MCF 10A (cell line): ENCODE data around the gene PPIL1. TPM values are rescaled to one million over a fixed set of nuclear protein-coding genes. Genes with fewer than 3 reads are reported as not detected.

Experiments
- BruUV-seq: library from RNA; stranded (reverse); fragments of 400-500 nt; replicated peaks from 2 replicates; lab custom pipeline; 2021; lab: Mats Ljungman, UMichigan
- CTCF ChIA-PET: fragments of 300-600 bp; sonication (Branson Sonifier 250); formaldehyde crosslinking; extraction: SDS; loops from one replicate; lab custom pipeline; 2021; ENCODE audit warnings: antibody characterized with exemption, inconsistent platforms; lab: Yijun Ruan, JAX
- POLR2A ChIA-PET: fragments of 300-600, 350-650 bp; sonication (Branson Sonifier 250); formaldehyde crosslinking; extraction: SDS; loops from one replicate; lab custom pipeline; 2020; ENCODE audit warnings: antibody characterized with exemption, inconsistent platforms; lab: Yijun Ruan, JAX
- DNase-seq: peaks from one replicate; pipeline ENCODE4 v3.0.0-alpha.2; 2018; ENCODE audit not compliant: unreplicated experiment
- H3K27ac Mint-ChIP-seq: one replicate; pipeline ENCODE4 v1.8.0; 2022; ENCODE audit warnings: mild to moderate bottlenecking, low read depth, mixed read lengths; ENCODE audit not compliant: unreplicated experiment
- H3K27me3 Mint-ChIP-seq: one replicate; pipeline ENCODE4 v1.8.0; 2022; ENCODE audit warnings: mixed read lengths; ENCODE audit not compliant: insufficient read depth, unreplicated experiment
- H3K36me3 Mint-ChIP-seq: one replicate; pipeline ENCODE4 v1.8.0; 2022; ENCODE audit warnings: mild to moderate bottlenecking, moderate library complexity, mixed read lengths; ENCODE audit not compliant: insufficient read depth, unreplicated experiment
- H3K4me1 Mint-ChIP-seq: one replicate; pipeline ENCODE4 v1.8.0; 2022; ENCODE audit warnings: mixed read lengths; ENCODE audit not compliant: insufficient read depth, unreplicated experiment
- H3K4me3 Mint-ChIP-seq: one replicate; pipeline ENCODE4 v1.8.0; 2022; ENCODE audit warnings: mild to moderate bottlenecking, moderate library complexity, mixed read lengths; ENCODE audit not compliant: unreplicated experiment
- H3K9me3 Mint-ChIP-seq: one replicate; pipeline ENCODE4 v1.8.0; 2022; ENCODE audit warnings: mixed read lengths; ENCODE audit not compliant: unreplicated experiment
- intact Hi-C: fragments of 100-400 bp; cut with micrococcal nuclease; formaldehyde crosslinking; loops from 2 replicates; pipeline ENCODE4 v1.14.1; 2022
- total RNA-seq: library from RNA; stranded (reverse); gene quantifications from 2 replicates; pipeline ENCODE4 v1.2.3, GENCODE V29; 2022
- TF ChIP-seq, protein P1 (sequence below): fragments of 200-600 bp; IDR thresholded peaks from one replicate; pipeline ENCODE4 v1.8.0; 2022; ENCODE audit warnings: antibody characterized with exemption, mild to moderate bottlenecking; ENCODE audit not compliant: unreplicated experiment

PPIL1 gene
- total RNA-seq, 1 experiment from 2014 or later: 54.9 TPM

DNA sequence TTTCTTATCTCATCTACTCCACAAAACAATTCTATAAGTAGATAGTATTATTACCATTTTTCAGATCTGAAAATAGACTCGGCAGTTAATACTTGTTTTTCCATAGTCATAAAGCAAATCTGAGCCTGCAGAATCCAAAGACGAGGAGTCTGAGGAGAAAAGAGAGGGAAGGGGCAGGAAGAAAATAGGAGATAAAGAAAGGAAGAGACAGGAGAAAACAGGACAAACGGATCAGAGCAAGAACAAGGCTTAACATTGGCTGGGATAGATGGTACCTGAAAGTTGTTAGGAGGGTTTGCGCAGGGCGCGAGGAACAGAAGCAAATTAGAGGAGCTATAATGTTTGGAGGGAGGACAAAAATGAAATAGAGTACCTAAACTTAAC lies 639 bp upstream of the PPIL1 start:
- BruUV-seq: TSS peak; percentile 79
- no peak for DNase-seq
- TF ChIP-seq, protein P1, sequence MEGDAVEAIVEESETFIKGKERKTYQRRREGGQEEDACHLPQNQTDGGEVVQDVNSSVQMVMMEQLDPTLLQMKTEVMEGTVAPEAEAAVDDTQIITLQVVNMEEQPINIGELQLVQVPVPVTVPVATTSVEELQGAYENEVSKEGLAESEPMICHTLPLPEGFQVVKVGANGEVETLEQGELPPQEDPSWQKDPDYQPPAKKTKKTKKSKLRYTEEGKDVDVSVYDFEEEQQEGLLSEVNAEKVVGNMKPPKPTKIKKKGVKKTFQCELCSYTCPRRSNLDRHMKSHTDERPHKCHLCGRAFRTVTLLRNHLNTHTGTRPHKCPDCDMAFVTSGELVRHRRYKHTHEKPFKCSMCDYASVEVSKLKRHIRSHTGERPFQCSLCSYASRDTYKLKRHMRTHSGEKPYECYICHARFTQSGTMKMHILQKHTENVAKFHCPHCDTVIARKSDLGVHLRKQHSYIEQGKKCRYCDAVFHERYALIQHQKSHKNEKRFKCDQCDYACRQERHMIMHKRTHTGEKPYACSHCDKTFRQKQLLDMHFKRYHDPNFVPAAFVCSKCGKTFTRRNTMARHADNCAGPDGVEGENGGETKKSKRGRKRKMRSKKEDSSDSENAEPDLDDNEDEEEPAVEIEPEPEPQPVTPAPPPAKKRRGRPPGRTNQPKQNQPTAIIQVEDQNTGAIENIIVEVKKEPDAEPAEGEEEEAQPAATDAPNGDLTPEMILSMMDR: no peak
- Mint-ChIP-seq H3K4me3 (peak overlapping the region; percentile 88), H3K9me3 (no peaks in the 10 kb centered on the region), H3K36me3 (peaks cover 11% of the 10 kb centered on the region), H3K27me3 (no peaks in the 10 kb centered on the region), H3K27ac (peak overlapping the region; percentile 95), H3K4me1 (peaks cover 14% of the 10 kb centered on the region)
- intact Hi-C loops: no loop called here
- CTCF ChIA-PET: interaction anchor here (0.6 to 3.5 kb wide), 12 partner anchors 10 to 396 kb away, joined by 3 to 28 read pairs (median 4); partner anchors contain the start of gene C6orf89
- POLR2A ChIA-PET: interaction anchor here (0.9 to 4.5 kb wide), 20 partner anchors 9 to 296 kb away, joined by 3 to 55 read pairs (median 5); partner anchors contain the start of genes C6orf89 and MTCH1

DNA sequence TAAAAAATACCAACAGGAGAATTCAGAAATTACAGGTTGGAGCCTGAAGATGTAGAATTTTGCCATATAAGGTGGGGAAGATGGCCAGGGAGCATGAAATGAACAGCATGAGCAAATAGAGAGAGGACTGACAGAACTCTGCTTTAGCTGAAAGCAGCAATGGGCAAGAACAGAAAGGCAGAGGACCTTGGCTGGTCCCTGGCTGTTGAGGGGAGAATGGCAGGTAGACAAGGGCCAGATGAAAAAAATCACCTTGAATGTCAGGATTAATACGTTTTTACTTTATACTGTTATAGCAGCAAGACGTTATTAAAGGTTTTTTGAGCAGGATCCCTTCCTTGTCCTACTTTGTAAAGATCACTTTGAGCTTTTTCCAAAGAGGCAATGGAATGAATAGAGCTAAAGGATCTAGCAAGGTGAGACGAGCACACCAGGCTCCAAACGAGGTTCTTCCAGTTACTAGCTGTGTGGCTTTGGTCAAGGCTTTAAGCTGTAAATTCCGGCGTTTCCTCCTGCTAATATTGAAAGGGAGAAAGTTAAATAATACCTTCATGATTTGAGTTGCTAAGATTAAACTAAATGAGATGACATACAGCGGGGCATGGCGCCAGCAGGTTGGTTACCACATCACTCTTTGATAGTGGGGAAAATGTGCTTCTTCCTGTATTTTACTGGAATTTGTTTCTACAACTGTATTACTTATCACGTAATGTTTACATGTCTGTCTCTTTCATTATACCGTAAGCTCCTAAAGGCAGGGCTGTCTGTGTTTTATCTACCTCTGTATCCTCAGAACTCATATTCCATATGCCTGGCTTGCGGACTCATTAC lies 776 bp downstream of the PPIL1 start:
- peak overlapping the region; percentile 88 for H3K4me3 Mint-ChIP-seq
- peak; percentile 38 for DNase-seq
- no peaks in the 10 kb centered on the region for H3K27me3 Mint-ChIP-seq
- H3K27ac Mint-ChIP-seq: peak overlapping the region; percentile 95
- TF ChIP-seq, protein P1: no peak
- TSS peak; percentile 54 for BruUV-seq
- intact Hi-C loops: loop anchor here (1.0 kb wide), 1 partner anchor 108 kb away; no protein-coding TSS in a partner anchor
- ChIA-PET CTCF (interaction anchor here (0.6 to 3.5 kb wide), 9 partner anchors 11 to 336 kb away, joined by 3 to 28 read pairs (median 5); partner anchors contain the start of gene C6orf89), POLR2A (interaction anchor here (0.8 to 4.5 kb wide), 18 partner anchors 8 to 278 kb away, joined by 3 to 55 read pairs (median 6); partner anchors contain the start of genes C6orf89 and MTCH1)
- peaks cover 17% of the 10 kb centered on the region for H3K36me3 Mint-ChIP-seq
- H3K9me3 Mint-ChIP-seq: no peaks in the 10 kb centered on the region
- H3K4me1 Mint-ChIP-seq: peaks cover 14% of the 10 kb centered on the region

DNA sequence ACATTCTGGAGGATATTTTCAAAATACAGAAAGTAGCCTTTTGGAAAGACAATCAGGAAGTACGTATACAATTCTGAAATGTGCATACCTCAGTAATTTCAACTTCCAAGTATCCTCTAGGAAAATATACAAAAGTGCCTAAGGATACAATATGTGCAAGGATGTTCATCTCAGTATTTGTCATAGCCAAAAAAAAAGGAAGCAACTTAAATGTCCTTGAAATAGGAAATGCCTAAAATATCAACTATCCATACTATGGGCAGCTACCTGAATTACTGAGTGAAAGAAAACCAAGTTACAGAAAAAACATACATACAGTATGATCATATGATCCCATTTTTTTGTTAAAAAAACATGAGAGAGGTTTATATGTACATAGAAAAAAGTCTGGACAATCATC lies 1.5 kb downstream of the PPIL1 start:
- no TSS peak for BruUV-seq
- Mint-ChIP-seq H3K36me3 (peaks cover 24% of the 10 kb centered on the region), H3K27ac (peak overlapping the region; percentile 95), H3K4me3 (peak overlapping the region; percentile 88), H3K27me3 (no peaks in the 10 kb centered on the region), H3K9me3 (no peaks in the 10 kb centered on the region), H3K4me1 (peaks cover 14% of the 10 kb centered on the region)
- TF ChIP-seq, protein P1: no peak
- ChIA-PET CTCF (interaction anchor here (0.9 to 3.5 kb wide), 7 partner anchors 9 to 337 kb away, joined by 3 to 28 read pairs (median 5); partner anchors contain the start of gene C6orf89), POLR2A (interaction anchor here (0.7 to 4.5 kb wide), 9 partner anchors 8 to 277 kb away, joined by 3 to 55 read pairs (median 4); partner anchors contain the start of genes C6orf89 and MTCH1)
- intact Hi-C loops: loop anchor here (1.0 kb wide), 1 partner anchor 107 kb away; no protein-coding TSS in a partner anchor
- no peak for DNase-seq

DNA sequence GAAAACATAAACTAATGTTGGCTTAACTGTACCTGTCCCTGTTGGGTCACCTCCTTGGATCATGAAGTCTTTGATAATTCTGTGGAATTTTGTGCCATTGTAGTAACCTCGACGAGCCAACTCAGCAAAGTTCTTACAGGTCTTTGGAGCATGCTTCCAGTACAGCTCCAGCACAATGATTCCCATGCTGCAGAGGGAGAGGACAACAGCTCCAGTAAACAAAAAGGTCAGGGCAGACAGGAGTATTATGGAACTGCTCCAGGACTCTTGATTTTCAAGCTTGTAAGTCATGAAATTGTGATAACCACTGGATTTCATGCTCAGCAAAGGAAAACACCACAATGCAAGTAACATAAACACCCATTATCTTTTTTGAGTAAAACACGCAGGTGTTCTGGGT lies 2.9 kb downstream of the PPIL1 start:
- CTCF ChIA-PET: interaction anchor here (0.7 to 3.5 kb wide), 3 partner anchors 13 to 1407 kb away, joined by 3 to 25 read pairs (median 5); partner anchors contain the start of gene C6orf89
- intact Hi-C loops: no loop called here
- peaks cover 14% of the 10 kb centered on the region for H3K4me1 Mint-ChIP-seq

More for the DNA sequence above, 2.9 kb downstream of the PPIL1 start:
- TF ChIP-seq, protein P1: no peak
- POLR2A ChIA-PET: interaction anchor here (0.6 to 4.5 kb wide), 2 partner anchors 8 to 197 kb away, joined by 3 to 26 read pairs; no protein-coding TSS in a partner anchor
- no peak for DNase-seq
- no peaks in the 10 kb centered on the region for H3K27me3 Mint-ChIP-seq
- no TSS peak for BruUV-seq
- H3K36me3 Mint-ChIP-seq: peaks cover 38% of the 10 kb centered on the region
- no peak overlapping the region for H3K4me3 Mint-ChIP-seq
- H3K9me3 Mint-ChIP-seq: no peaks in the 10 kb centered on the region
- peak overlapping the region; percentile 16 for H3K27ac Mint-ChIP-seq
